HFF-Myc (cell line): ENCODE measurements around the gene WWOX.

Experiments used
- DNase-seq: peaks from one replicate; pipeline ENCODE4 v3.0.0-alpha.2; 2011; ENCODE audit warnings: low read depth; ENCODE audit errors: extremely low read depth
- H3K4me3 ChIP-seq: replicated peaks from 2 replicates; pipeline ENCODE4 v1.5.1; 2011; ENCODE audit warnings: low read depth, mild to moderate bottlenecking, control low read depth, low read length
- TF ChIP-seq, protein P1 (sequence below): IDR thresholded peaks from 2 replicates; pipeline ENCODE4 v1.5.1; 2012; ENCODE audit warnings: mild to moderate bottlenecking, low read depth, low read length, control low read depth; ENCODE audit errors: missing control alignments

WWOX gene

DNA sequence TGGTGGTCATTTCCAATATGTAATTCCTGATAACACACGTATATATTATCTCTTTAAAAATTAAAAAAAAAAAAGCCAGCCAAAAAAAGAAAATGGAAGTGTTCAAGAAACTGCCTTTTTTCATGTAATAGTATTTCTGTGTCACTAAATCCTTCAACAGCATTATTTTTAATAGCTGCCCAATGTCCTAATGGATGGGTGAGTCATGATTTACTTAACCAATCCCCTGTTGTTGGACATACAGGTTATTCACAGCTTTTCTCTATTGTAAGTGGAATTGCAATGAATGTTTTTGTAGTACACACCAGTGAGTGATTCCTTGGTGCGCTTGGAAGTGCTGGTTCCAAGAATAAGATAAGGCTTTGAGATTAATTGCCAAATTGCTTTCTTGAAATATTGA, 124.9 kb downstream of the WWOX start:
- TF ChIP-seq, protein P1, sequence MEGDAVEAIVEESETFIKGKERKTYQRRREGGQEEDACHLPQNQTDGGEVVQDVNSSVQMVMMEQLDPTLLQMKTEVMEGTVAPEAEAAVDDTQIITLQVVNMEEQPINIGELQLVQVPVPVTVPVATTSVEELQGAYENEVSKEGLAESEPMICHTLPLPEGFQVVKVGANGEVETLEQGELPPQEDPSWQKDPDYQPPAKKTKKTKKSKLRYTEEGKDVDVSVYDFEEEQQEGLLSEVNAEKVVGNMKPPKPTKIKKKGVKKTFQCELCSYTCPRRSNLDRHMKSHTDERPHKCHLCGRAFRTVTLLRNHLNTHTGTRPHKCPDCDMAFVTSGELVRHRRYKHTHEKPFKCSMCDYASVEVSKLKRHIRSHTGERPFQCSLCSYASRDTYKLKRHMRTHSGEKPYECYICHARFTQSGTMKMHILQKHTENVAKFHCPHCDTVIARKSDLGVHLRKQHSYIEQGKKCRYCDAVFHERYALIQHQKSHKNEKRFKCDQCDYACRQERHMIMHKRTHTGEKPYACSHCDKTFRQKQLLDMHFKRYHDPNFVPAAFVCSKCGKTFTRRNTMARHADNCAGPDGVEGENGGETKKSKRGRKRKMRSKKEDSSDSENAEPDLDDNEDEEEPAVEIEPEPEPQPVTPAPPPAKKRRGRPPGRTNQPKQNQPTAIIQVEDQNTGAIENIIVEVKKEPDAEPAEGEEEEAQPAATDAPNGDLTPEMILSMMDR = no peak
- no peak for DNase-seq
- H3K4me3 ChIP-seq = no peak overlapping the region

DNA sequence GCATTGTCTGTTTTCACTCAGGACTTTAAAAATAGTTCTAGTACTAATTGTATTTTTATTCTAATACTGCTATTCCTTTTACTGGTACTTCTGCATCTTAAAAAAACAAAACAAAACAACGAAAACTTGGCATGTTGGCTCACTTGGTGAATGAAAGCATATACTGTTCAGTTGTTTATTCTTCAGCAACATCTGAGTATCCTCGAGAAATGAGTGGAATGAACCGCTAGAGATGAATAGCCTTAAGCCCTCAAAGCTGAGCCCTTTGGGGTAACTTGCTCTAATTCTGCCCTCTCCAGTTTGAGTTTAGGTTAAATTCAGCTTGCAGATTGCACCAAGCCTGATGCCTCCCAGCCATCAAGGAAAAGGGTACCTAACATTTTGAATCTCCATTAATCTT, 126.5 kb downstream of the WWOX start:
- no peak for DNase-seq
- TF ChIP-seq, protein P1 = no peak
- H3K4me3 ChIP-seq = no peak overlapping the region

DNA sequence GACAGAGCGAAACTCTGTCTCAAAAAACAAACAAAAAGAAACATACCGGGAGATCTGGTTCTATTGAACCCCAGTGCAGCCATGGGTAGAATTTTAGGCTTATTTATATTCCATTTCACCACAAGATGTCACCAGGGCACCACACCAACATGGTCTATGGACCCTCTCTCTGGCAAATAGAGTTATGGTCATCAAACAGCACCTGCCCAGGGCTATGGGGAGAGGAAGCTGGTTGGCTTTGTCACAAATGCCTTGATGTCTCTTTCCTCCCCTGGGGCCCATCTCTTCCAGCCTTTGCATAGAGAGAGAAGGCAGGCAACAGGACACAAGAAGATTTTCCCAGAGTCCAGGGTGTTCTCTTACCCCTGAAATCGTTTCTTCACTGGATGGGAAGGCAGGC, 128.4 kb downstream of the WWOX start:
- TF ChIP-seq, protein P1 = no peak
- no peak overlapping the region for H3K4me3 ChIP-seq
- no peak for DNase-seq

DNA sequence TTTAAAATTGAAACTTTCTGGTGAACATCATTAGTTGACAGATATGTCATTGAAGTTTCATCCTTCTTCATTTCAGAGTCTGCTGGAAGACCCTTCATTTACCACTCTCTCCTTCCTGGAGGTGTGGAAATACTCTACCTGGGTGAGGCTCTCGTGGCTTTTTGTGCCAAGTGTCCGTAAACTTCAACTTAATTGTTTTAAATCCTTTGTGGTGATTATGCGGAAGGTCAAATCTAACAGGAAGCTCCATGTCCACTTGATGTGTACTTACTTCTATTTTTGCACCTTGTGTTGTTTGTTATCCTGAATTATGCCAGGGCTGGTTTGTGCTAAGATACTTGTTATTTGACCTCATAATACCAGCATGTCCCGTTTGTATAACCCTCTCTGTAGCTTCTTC, 129.2 kb downstream of the WWOX start:
- TF ChIP-seq, protein P1 = no peak
- no peak for DNase-seq
- H3K4me3 ChIP-seq = no peak overlapping the region

DNA sequence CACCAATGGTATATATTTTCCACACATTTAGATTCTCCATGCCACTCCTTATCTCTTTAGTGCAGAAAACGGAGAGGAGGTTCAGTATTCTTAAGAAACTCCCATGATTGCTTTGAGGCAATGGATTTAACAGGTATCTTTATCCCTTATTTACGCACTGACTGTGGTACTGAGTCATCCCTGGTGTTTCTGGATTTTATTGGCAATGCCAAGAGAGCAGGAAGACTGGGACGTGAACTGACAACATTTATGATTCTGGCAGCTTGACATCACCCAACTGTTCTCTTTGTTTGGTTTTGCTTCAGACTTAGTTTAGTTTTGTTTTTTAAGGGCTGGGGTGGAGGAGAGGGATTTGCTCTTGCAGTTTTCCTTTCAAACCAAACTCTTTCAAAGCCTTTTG, 131.4 kb downstream of the WWOX start:
- TF ChIP-seq, protein P1 = no peak
- no peak for DNase-seq

DNA sequence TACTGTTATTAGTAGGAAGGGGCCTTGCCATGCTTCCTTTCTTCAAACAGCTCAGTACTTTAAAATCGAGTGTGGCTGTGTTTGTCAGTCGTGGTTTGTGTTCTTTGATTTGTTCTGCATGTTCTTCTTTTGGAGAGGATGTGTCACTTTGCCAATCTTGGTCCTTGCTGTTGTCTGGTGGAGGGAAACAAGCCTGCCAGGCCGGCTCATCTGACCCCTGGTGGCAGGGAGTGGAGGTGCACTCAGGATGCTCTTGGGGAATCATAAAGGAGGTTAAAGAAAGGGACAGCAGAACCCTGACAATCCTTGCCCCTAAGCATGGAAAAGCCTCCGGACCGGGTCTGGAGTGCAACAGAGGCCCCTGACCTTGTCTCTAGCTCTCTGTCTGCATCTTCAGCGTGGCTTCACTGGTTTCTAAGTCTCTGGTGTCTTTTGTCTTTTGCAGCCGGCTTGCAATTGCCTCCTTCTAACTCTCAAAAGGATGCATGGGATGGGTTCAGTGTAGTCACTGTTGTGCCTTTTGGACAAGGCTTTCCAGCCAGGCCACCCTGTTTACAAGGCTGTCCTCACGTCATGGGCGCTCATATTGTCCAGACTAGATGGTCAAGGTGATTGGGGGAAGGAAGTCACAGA, 135.8 kb downstream of the WWOX start:
- no peak overlapping the region for H3K4me3 ChIP-seq
- DNase-seq = peak; percentile 4
- TF ChIP-seq, protein P1 = peak; percentile 81

More for the DNA sequence above, 131.4 kb downstream of the WWOX start:
- no peak overlapping the region for H3K4me3 ChIP-seq

DNA sequence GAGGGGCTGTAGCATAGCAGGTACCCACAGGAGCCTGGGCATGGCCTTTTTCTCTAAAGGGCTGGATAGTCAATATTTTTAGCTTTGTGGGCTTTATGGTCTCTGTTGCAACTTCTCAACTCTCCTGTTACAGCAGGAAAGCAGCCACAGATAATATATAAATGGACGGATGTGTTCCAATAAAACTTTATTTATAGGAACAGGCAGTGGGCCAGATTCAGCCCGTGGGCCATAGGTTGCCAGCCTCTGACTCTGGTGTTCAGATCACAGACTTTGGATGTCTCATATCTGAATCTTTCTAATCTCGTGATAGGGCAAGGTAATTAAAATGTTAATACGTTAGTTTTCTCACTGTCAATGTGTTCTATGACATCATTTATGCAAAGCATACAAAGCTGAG, 136.4 kb downstream of the WWOX start:
- TF ChIP-seq, protein P1 = no peak
- no peak for DNase-seq
- H3K4me3 ChIP-seq = no peak overlapping the region
